B cell (primary cell): Measurements from ENCODE around the gene TREH. TPM values are rescaled to one million over a fixed set of nuclear protein-coding genes. Genes with fewer than 3 reads are reported as not detected.

Experiments used
- ATAC-seq: fragments of 200-7000 bp; cut with Tn5 transposase; one replicate; pipeline ENCODE4 v1.10.0; 2021; ENCODE audit warnings: low read depth, mild to moderate bottlenecking, moderate number of reproducible peaks, moderate library complexity
- CTCF ChIA-PET: fragments of 350-600 bp; sonication (Branson Sonifier 250); formaldehyde crosslinking; loops from one replicate; lab custom pipeline; 2021; ENCODE audit warnings: antibody characterized with exemption, inconsistent platforms; lab: Charles Lee
- POLR2A ChIA-PET: fragments of 350-600 bp; sonication (Branson Sonifier 250); formaldehyde crosslinking; loops from one replicate; lab custom pipeline; 2021; ENCODE audit warnings: antibody characterized with exemption; lab: Charles Lee
- DNase-seq: peaks from one replicate; pipeline ENCODE4 v3.0.0; 2013
- H2AFZ ChIP-seq: 2 replicates; pipeline ENCODE4 v1.6.1; 2012; ENCODE audit warnings: mild to moderate bottlenecking, low read depth, low read length; ENCODE audit not compliant: insufficient read depth, poor library complexity, severe bottlenecking
- H3K27ac ChIP-seq, 2 donors: 1 replicate in 1 of 2; 2 replicates in 1 of 2; pipeline ENCODE4 v1.5.1; 2012 to 2013; ENCODE audit warnings: low read length in 2 of 2, mild to moderate bottlenecking in 2 of 2, moderate library complexity in 1 of 2
- H3K27me3 ChIP-seq, 4 experiments: fragments of 200-600 bp in 1 of 4; sonication (generic) in 1 of 4; replicated peaks in 1 of 4; 1 replicate in 2 of 4; 2 replicates in 2 of 4; pipeline versions ENCODE4 v1.6.1 to v1.7.0; 2013 to 2016; ENCODE audit warnings: low read length in 3 of 4, mild to moderate bottlenecking in 2 of 4, mixed read lengths in 1 of 4, moderate library complexity in 1 of 4; ENCODE audit not compliant: insufficient read depth in 4 of 4, control insufficient read depth in 3 of 4; ENCODE audit errors: control extremely low read depth in 1 of 4
- H3K36me3 ChIP-seq, 2 experiments: replicated peaks in 1 of 2; 1 replicate in 1 of 2; 2 replicates in 1 of 2; pipeline versions ENCODE4 v1.6.1 to v1.7.1; 2013; ENCODE audit warnings: low read length in 1 of 2; ENCODE audit not compliant: insufficient read depth in 2 of 2, control insufficient read depth in 1 of 2; ENCODE audit errors: control extremely low read depth in 1 of 2, extremely low read depth in 1 of 2
- H3K4me1 ChIP-seq, 2 donors: fragments of 200-600 bp in 1 of 2; sonication (generic) in 1 of 2; 1 replicate in 1 of 2; 2 replicates in 1 of 2; pipeline versions ENCODE4 v1.5.1 to v1.6.1; 2013 to 2017; ENCODE audit warnings: low read length in 2 of 2; ENCODE audit not compliant: control insufficient read depth in 2 of 2, insufficient read depth in 2 of 2
- H3K4me2 ChIP-seq: replicated peaks from 2 replicates; pipeline ENCODE3; 2012; ENCODE audit warnings: mild to moderate bottlenecking, low read depth, low read length; ENCODE audit not compliant: poor library complexity, severe bottlenecking
- H3K4me3 ChIP-seq, 5 experiments: fragments of 200-600 bp in 1 of 5; sonication (generic) in 1 of 5; 1 replicate in 3 of 5; 2 replicates in 2 of 5; pipeline versions ENCODE4 v1.5.1 to v1.7.0; 2011 to 2016; ENCODE audit warnings: low read length in 4 of 5, mild to moderate bottlenecking in 4 of 5, low read depth in 2 of 5, control low read depth in 1 of 5, moderate library complexity in 1 of 5; ENCODE audit not compliant: insufficient read depth in 1 of 5; ENCODE audit errors: control extremely low read depth in 1 of 5, extremely low read depth in 1 of 5
- H3K79me2 ChIP-seq: fragments of 200-600 bp; sonication (generic); one replicate; pipeline ENCODE4 v1.6.0; 2016; ENCODE audit warnings: low read length; ENCODE audit not compliant: control insufficient read depth, insufficient read depth
- H3K9ac ChIP-seq: fragments of 200-600 bp; sonication (generic); 2 replicates; pipeline ENCODE4 v1.6.1; 2017; ENCODE audit warnings: mild to moderate bottlenecking, low read length, moderate library complexity
- H3K9me3 ChIP-seq, 3 donors: one replicate each; pipeline versions ENCODE4 v1.6.1 to v1.7.1; 2013; ENCODE audit warnings: low read length in 2 of 3; ENCODE audit not compliant: control insufficient read depth in 2 of 3, insufficient read depth in 1 of 3; ENCODE audit errors: control extremely low read depth in 1 of 3
- H4K20me1 ChIP-seq: 2 replicates; pipeline ENCODE4 v1.6.0; 2012; ENCODE audit warnings: mild to moderate bottlenecking, low read length; ENCODE audit not compliant: insufficient read depth, control insufficient read depth, poor library complexity, severe bottlenecking
- H3K27ac Mint-ChIP-seq: one replicate; pipeline ENCODE4 v1.8.0; 2021; ENCODE audit warnings: mixed read lengths
- H3K27me3 Mint-ChIP-seq: one replicate; pipeline ENCODE4 v1.8.0; 2021; ENCODE audit warnings: mixed read lengths
- H3K4me1 Mint-ChIP-seq: one replicate; pipeline ENCODE4 v1.8.0; 2021; ENCODE audit warnings: mixed read lengths
- H3K4me3 Mint-ChIP-seq: one replicate; pipeline ENCODE4 v1.8.0; 2021; ENCODE audit warnings: mixed read lengths
- H3K9me3 Mint-ChIP-seq: one replicate; pipeline ENCODE4 v1.8.0; 2022; ENCODE audit warnings: mixed read lengths; ENCODE audit not compliant: insufficient read depth
- CTCF ChIP-seq: fragments of 200-600 bp; IDR thresholded peaks from one replicate; pipeline ENCODE4 v1.8.0; 2022; ENCODE audit warnings: antibody characterized with exemption, mild to moderate bottlenecking
- EZH2 ChIP-seq: IDR thresholded peaks from 2 replicates; pipeline ENCODE4 v1.6.1; 2012; ENCODE audit warnings: borderline replicate concordance, low read depth, mild to moderate bottlenecking, moderate library complexity, low read length; ENCODE audit not compliant: insufficient read depth, poor library complexity, severe bottlenecking
- WGBS: methylation state at CpG from one replicate; pipeline ENCODE4 v1.1.5; 2013; ENCODE audit warnings: missing lambda C conversion rate; ENCODE audit not compliant: insufficient coverage; 5-methylcytosine and 5-hydroxymethylcytosine counted together
- intact Hi-C: fragments of 100-400 bp; cut with micrococcal nuclease; formaldehyde crosslinking; loops from one replicate; pipeline ENCODE4 v1.10.0; 2022
- polyA plus RNA-seq: library from polyadenylated mRNA; depleted of rRNA; stranded (reverse); fragments of >200 nt; gene quantifications from 2 replicates; pipeline ENCODE4 v1.2.3, GENCODE V29; 2012
- total RNA-seq, 2 donors: library from RNA; stranded (reverse); fragments of 120-200 nt in 1 of 2; gene quantifications; 1 replicate in 1 of 2; 2 replicates in 1 of 2; pipeline versions ENCODE4 v1.2.3 to v1.2.4, GENCODE V29; 2013 to 2022

TREH gene
- total and polyA plus RNA-seq, 2 donors (not counting 1 experiment from before 2014, with no cell fraction given) = not detected

GRCh38 chr11:118610225-118610772 lies 69.2 kb downstream of the TREH start:
- ATAC-seq (no peak), DNase-seq (no peak)
- H3K27ac Mint-ChIP-seq = peak overlapping the region; percentile 56
- peak overlapping the region in 1 of 2 donors; percentile 39 for H3K27ac ChIP-seq
- POLR2A ChIA-PET = interaction anchor here (0.5 to 0.7 kb wide), 3 partner anchors 154 to 492 kb away, joined by 3 to 10 read pairs (median 6); partner anchors contain the start of gene DPAGT1
- H3K36me3 ChIP-seq = no peaks in the 10 kb centered on the region
- H3K4me3 ChIP-seq = peak overlapping the region in 4 of 5 experiments; percentile 35 to 60 (median 52)
- peaks cover 25% of the 10 kb centered on the region for H3K4me1 Mint-ChIP-seq
- H3K9me3 Mint-ChIP-seq = no peaks in the 10 kb centered on the region
- WGBS = 3% methylated on average over 42 of the region's 42 CpGs
- H3K27me3 Mint-ChIP-seq = peaks cover 28% of the 10 kb centered on the region
- H2AFZ ChIP-seq = peak overlapping the region; percentile 88
- peak overlapping the region; percentile 100 for H3K4me2 ChIP-seq
- CTCF ChIA-PET = interaction anchor here (0.6 to 2.4 kb wide), 2 partner anchors 15 to 249 kb away, joined by 3 to 8 read pairs; no protein-coding TSS in a partner anchor
- H3K79me2 ChIP-seq = no peaks in the 10 kb centered on the region
- intact Hi-C loops = loop anchor here (2.0 kb wide), 2 partner anchors 15 to 465 kb away; no protein-coding TSS in a partner anchor
- H3K9me3 ChIP-seq = peaks cover 0 to 12% (median 0%) of the 10 kb centered on the region in 3 donors
- H3K9ac ChIP-seq = peak overlapping the region; percentile 72
- TF ChIP-seq EZH2 (no peak), CTCF (no peak)
- peaks cover 26 to 38% of the 10 kb centered on the region in 2 donors for H3K4me1 ChIP-seq
- H3K4me3 Mint-ChIP-seq = peak overlapping the region; percentile 83
- H4K20me1 ChIP-seq = no peaks in the 10 kb centered on the region
- H3K27me3 ChIP-seq = peaks cover 0 to 56% (median 23%) of the 10 kb centered on the region in 4 experiments
